Measurements from ENCODE around the gene FNDC5.
"Not testable (repeated sequence)": the region's sequence is repeated elsewhere in the genome, so short reads cannot be mapped to it uniquely, and the experiment has no call there.

DNA sequence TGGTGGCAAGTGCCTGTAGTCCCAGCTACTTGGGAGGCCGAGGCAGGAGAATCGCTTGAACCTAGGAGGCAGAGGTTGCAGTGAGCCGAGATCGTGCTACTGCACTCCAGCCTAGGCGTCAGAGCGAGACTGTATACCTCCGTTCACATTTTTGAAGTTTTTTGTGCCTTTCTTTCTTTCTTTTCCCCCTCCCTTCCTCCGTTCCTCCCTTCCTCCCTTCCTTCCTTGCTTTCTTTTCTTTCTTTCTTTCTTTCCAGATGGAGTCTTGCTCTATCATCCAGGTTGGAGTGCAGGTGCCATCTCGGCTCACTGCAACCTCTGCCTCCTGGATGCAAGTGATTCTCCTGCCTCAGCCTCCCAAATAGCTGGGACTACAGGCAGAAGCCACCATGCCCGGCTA is 34.9 kb upstream of the FNDC5 start:
- TF ChIP-seq, protein P1, sequence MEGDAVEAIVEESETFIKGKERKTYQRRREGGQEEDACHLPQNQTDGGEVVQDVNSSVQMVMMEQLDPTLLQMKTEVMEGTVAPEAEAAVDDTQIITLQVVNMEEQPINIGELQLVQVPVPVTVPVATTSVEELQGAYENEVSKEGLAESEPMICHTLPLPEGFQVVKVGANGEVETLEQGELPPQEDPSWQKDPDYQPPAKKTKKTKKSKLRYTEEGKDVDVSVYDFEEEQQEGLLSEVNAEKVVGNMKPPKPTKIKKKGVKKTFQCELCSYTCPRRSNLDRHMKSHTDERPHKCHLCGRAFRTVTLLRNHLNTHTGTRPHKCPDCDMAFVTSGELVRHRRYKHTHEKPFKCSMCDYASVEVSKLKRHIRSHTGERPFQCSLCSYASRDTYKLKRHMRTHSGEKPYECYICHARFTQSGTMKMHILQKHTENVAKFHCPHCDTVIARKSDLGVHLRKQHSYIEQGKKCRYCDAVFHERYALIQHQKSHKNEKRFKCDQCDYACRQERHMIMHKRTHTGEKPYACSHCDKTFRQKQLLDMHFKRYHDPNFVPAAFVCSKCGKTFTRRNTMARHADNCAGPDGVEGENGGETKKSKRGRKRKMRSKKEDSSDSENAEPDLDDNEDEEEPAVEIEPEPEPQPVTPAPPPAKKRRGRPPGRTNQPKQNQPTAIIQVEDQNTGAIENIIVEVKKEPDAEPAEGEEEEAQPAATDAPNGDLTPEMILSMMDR (IDR thresholded peaks at IDR 0.05): not testable (repeated sequence)
- not testable (repeated sequence) for TF ChIP-seq EZH2phosphoT487 (IDR thresholded peaks at IDR 0.05)
